ENCODE results near the gene CD99. TPM values are rescaled to one million over a fixed set of nuclear protein-coding genes. Genes with fewer than 3 reads are reported as not detected.
"Not testable (repeated sequence)": the region's sequence is repeated elsewhere in the genome, so short reads cannot be mapped to it uniquely, and the experiment has no call there.

Gene CD99
- total RNA-seq, 4 donors from 2014 or later: 134 to 178 (median 143) TPM

DNA sequence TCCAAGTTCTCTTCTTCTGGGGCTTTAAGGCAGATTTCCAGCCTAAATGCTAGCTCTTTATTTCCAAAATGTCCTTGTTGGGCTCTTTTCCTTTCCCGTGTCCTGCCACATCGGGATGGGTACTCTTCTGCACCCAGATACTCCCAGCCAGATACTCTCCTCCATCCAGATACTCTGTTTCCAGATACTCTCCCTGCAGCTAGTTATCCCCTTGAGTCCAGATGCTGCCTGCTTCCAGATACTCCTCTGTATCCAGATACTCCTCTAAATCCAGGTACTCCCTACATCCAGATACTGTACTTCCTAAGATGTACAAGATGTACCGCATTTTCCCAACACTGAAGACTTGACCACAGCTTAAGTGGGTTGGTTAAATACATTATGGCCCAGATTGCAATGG, 50.3 kb downstream of the CD99 start:
- peaks cover 0 to 27% (median 13%) of the 10 kb centered on the region in 4 donors for H3K36me3 ChIP-seq
- H3K9me3 ChIP-seq: no peaks in the 10 kb centered on the region
- no peak overlapping the region for H3K4me3 ChIP-seq
- no peak for TF ChIP-seq POLR2A (IDR thresholded peaks at IDR 0.05)
- TF ChIP-seq, protein P1, sequence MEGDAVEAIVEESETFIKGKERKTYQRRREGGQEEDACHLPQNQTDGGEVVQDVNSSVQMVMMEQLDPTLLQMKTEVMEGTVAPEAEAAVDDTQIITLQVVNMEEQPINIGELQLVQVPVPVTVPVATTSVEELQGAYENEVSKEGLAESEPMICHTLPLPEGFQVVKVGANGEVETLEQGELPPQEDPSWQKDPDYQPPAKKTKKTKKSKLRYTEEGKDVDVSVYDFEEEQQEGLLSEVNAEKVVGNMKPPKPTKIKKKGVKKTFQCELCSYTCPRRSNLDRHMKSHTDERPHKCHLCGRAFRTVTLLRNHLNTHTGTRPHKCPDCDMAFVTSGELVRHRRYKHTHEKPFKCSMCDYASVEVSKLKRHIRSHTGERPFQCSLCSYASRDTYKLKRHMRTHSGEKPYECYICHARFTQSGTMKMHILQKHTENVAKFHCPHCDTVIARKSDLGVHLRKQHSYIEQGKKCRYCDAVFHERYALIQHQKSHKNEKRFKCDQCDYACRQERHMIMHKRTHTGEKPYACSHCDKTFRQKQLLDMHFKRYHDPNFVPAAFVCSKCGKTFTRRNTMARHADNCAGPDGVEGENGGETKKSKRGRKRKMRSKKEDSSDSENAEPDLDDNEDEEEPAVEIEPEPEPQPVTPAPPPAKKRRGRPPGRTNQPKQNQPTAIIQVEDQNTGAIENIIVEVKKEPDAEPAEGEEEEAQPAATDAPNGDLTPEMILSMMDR (IDR thresholded peaks at IDR 0.05): no peak
- TF ChIP-seq POLR2AphosphoS5 (IDR thresholded peaks at IDR 0.05): no peak
- TF ChIP-seq EP300 (IDR thresholded peaks at IDR 0.05; ENCODE audit: low read depth): no peak
- H3K4me1 ChIP-seq: no peaks in the 10 kb centered on the region
- no peak for DNase-seq
- WGBS, 2 donors (ENCODE audit: low coverage in 1 of 2): 97 to 100% methylated on average over 3 of the region's 3 CpGs
- H3K27ac ChIP-seq: no peak overlapping the region
- no peaks in the 10 kb centered on the region for H3K27me3 ChIP-seq
- in situ Hi-C loops (cut with MboI; ENCODE audit: low pct_ligation_motif_present in 1 of 4, low pct_unique_long_range_greater_than_20kb in 1 of 4, low sequenced_read_pairs in 3 of 4) (no loop called here), intact Hi-C loops (cut with DNase I; ENCODE audit: low total_unique reads) (no loop called here)

DNA sequence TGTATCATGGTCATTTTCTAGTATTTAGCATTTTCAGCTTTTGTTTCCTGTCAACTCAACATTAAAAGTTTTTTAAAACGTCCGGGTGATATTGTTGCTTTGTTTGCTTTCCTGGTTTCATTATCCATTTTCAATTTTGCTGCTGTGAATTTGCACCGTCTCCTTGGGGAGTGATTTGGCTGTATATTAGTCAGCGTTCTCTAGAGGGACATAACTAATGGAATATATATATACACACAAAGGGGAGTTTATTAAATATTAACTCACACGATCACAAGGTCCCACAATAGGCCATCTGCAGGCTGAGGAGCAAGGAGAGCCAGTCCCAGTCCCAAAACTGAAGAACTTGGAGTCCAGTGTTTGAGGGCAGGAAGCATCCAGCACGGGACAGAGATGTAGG, 55.2 kb downstream of the CD99 start:
- intact Hi-C loops (cut with DNase I; ENCODE audit: low total_unique reads); H3K9me3 ChIP-seq; H3K27me3 ChIP-seq; H3K27ac ChIP-seq; in situ Hi-C loops (cut with MboI; ENCODE audit: low pct_ligation_motif_present in 1 of 4, low pct_unique_long_range_greater_than_20kb in 1 of 4, low sequenced_read_pairs in 3 of 4); DNase-seq; H3K4me3 ChIP-seq; H3K4me1 ChIP-seq; H3K36me3 ChIP-seq: not testable (repeated sequence)
- WGBS, 2 donors (ENCODE audit: low coverage in 1 of 2): 23 to 46% methylated on average over 4 to 6 of the region's 6 CpGs

- Histone ChIP-seq H3K36me3 (no peaks in the 10 kb centered on the region), H3K4me3 (no peak overlapping the region), H3K27ac (no peak overlapping the region), H3K4me1 (no peaks in the 10 kb centered on the region), H3K9me3 (no peaks in the 10 kb centered on the region), H3K27me3 (no peaks in the 10 kb centered on the region)
- WGBS, 2 donors (ENCODE audit: low coverage in 1 of 2): 77 to 81% methylated on average over 4 to 8 of the region's 8 CpGs
- intact Hi-C loops (cut with DNase I; ENCODE audit: low total_unique reads) (no loop called here), in situ Hi-C loops (cut with MboI; ENCODE audit: low pct_ligation_motif_present in 1 of 4, low pct_unique_long_range_greater_than_20kb in 1 of 4, low sequenced_read_pairs in 3 of 4) (no loop called here)
- TF ChIP-seq POLR2AphosphoS5 (IDR thresholded peaks at IDR 0.05) (no peak), EP300 (IDR thresholded peaks at IDR 0.05; ENCODE audit: low read depth) (no peak), POLR2A (IDR thresholded peaks at IDR 0.05) (no peak)
- TF ChIP-seq, protein P1 (IDR thresholded peaks at IDR 0.05): no peak
- no peak for DNase-seq
These were observed 57.2 kb downstream of the CD99 start for GRCh38 chrX:2748171-2748814.

DNA sequence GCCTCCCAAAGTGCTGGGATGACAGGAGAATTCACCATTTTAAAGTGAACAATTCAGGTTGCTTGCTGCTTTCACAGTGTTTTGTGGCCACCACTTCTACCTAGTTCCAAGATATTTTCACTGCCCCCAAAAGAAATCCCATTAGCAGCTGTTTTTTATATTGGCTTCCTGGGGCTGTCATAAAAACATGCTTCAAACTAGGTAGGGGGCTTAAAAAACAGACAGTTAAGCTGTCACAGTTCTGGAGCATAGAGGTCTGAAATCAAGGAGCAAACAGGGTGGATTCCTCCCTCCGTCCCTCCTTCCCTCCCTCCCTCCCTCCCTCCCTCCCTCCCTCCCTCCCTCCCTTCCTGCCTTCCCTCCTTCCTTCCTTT, 57.7 kb downstream of the CD99 start:
- no peaks in the 10 kb centered on the region for H3K27me3 ChIP-seq
- H3K9me3 ChIP-seq: no peaks in the 10 kb centered on the region
- in situ Hi-C loops (cut with MboI; ENCODE audit: low pct_ligation_motif_present in 1 of 4, low pct_unique_long_range_greater_than_20kb in 1 of 4, low sequenced_read_pairs in 3 of 4): no loop called here
- no peak overlapping the region for H3K4me3 ChIP-seq
- no peak for DNase-seq
- TF ChIP-seq, protein P1 (IDR thresholded peaks at IDR 0.05): no peak
- TF ChIP-seq POLR2A (IDR thresholded peaks at IDR 0.05): no peak
- TF ChIP-seq EP300 (IDR thresholded peaks at IDR 0.05; ENCODE audit: low read depth): no peak
- no peak for TF ChIP-seq POLR2AphosphoS5 (IDR thresholded peaks at IDR 0.05)
- no peaks in the 10 kb centered on the region for H3K36me3 ChIP-seq
- intact Hi-C loops (cut with DNase I; ENCODE audit: low total_unique reads): no loop called here
- H3K27ac ChIP-seq: no peak overlapping the region
- no peaks in the 10 kb centered on the region for H3K4me1 ChIP-seq
- 35% methylated on average over 1 of the region's 1 CpG; no CpG with 5 or more reads in 1 of the 2 donors for WGBS, 2 donors (ENCODE audit: low coverage in 1 of 2)

DNA sequence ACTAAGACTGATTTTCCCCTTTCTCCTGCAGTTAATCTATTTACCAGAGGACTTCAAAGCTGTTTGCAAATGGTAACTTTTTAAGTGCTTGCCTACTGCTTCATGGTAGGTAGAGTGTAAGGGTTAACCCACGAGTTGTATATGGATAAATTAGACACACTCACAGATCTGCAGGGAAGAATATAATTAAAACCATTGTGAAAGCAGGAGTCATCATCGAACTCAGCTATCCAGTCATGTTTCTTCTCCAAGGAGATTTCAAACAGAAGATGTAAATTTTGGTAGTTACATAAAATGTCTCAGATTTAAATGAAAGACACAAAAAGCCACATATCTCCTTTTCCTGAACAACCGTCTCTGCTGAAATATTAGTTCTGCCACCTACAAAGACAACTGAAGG, 60.2 kb downstream of the CD99 start:
- Histone ChIP-seq H3K36me3 (no peaks in the 10 kb centered on the region), H3K27me3 (no peaks in the 10 kb centered on the region), H3K4me1 (no peaks in the 10 kb centered on the region), H3K27ac (no peak overlapping the region), H3K9me3 (no peaks in the 10 kb centered on the region), H3K4me3 (no peak overlapping the region)
- in situ Hi-C loops (cut with MboI; ENCODE audit: low pct_ligation_motif_present in 1 of 4, low pct_unique_long_range_greater_than_20kb in 1 of 4, low sequenced_read_pairs in 3 of 4) (no loop called here), intact Hi-C loops (cut with DNase I; ENCODE audit: low total_unique reads) (no loop called here)
- no peak for DNase-seq
- TF ChIP-seq POLR2AphosphoS5 (IDR thresholded peaks at IDR 0.05): no peak
- TF ChIP-seq POLR2A (IDR thresholded peaks at IDR 0.05): no peak
- no peak for TF ChIP-seq EP300 (IDR thresholded peaks at IDR 0.05; ENCODE audit: low read depth)
- TF ChIP-seq, protein P1 (IDR thresholded peaks at IDR 0.05): no peak
- WGBS, 2 donors (ENCODE audit: low coverage in 1 of 2): 54 to 78% methylated on average over 3 of the region's 3 CpGs

DNA sequence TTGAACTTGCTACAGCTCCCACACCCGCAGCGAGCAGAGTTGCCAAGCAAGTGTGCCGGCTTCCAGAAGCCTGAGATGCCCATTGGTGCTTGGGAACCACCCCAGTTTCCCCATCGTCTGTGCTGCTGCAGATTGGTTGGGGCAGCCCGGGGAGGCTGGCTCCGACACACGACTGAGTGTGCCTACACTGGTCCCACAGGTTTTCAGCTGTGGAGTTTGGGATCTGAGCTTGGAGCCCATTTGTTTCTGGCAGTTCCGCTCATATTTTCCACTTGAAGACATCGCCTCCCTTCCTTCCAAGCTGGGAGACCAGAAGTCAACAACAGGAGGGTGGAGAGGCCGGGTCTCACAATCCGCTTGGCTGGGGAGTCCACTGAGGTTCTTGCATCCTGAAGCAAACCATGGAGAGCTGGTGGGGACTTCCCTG, 60.8 kb downstream of the CD99 start, which contains the start of gene XG:
Gene XG (plus strand): TSS at position 167 of the 427 bp plus-strand sequence. CDS start 235 bp downstream, at position 402.
- H3K4me1 ChIP-seq; H3K36me3 ChIP-seq; in situ Hi-C loops (cut with MboI; ENCODE audit: low pct_ligation_motif_present in 1 of 4, low pct_unique_long_range_greater_than_20kb in 1 of 4, low sequenced_read_pairs in 3 of 4); H3K27ac ChIP-seq; H3K27me3 ChIP-seq; intact Hi-C loops (cut with DNase I; ENCODE audit: low total_unique reads); H3K9me3 ChIP-seq; H3K4me3 ChIP-seq; DNase-seq: not testable (repeated sequence)
- 87% methylated on average over 11 of the region's 11 CpGs; no CpG with 5 or more reads in 1 of the 2 donors for WGBS, 2 donors (ENCODE audit: low coverage in 1 of 2)

GRCh38 chrX:2752441-2752840, 61.3 kb downstream of the CD99 start:
- WGBS, 2 donors (ENCODE audit: low coverage in 1 of 2): 80 to 89% methylated on average over 6 to 7 of the region's 7 CpGs
- H3K9me3 ChIP-seq; H3K27me3 ChIP-seq; DNase-seq; in situ Hi-C loops (cut with MboI; ENCODE audit: low pct_ligation_motif_present in 1 of 4, low pct_unique_long_range_greater_than_20kb in 1 of 4, low sequenced_read_pairs in 3 of 4); H3K36me3 ChIP-seq; H3K4me3 ChIP-seq; H3K4me1 ChIP-seq; H3K27ac ChIP-seq; intact Hi-C loops (cut with DNase I; ENCODE audit: low total_unique reads): not testable (repeated sequence)
